ENCODE measurements around the gene IQGAP2.

The IQGAP2 gene

GRCh38 chr5:76451031-76451701 is 48.1 kb downstream of the IQGAP2 start:
- no peak for DNase-seq (ENCODE audit: low spot score)

GRCh38 chr5:76455531-76456133 is 52.5 kb downstream of the IQGAP2 start:
- no peak for DNase-seq (ENCODE audit: low spot score)

GRCh38 chr5:76456258-76456657 is 53.2 kb downstream of the IQGAP2 start:
- DNase-seq (ENCODE audit: low spot score): no peak

- DNase-seq (ENCODE audit: low spot score): no peak
Measured at GRCh38 chr5:76457674-76458485, 54.8 kb downstream of the IQGAP2 start.

- DNase-seq (ENCODE audit: low spot score): no peak
Measured at GRCh38 chr5:76458486-76458830, 55.4 kb downstream of the IQGAP2 start.

GRCh38 chr5:76460104-76460503 is 57.0 kb downstream of the IQGAP2 start:
- no peak for DNase-seq (ENCODE audit: low spot score)

- no peak for DNase-seq (ENCODE audit: low spot score)
Measured at GRCh38 chr5:76462097-76462667, 59.1 kb downstream of the IQGAP2 start.

- DNase-seq (ENCODE audit: low spot score): no peak
Measured at GRCh38 chr5:76467216-76467615, 64.1 kb downstream of the IQGAP2 start.

GRCh38 chr5:76468635-76469425 is 65.7 kb downstream of the IQGAP2 start:
- no peak for DNase-seq (ENCODE audit: low spot score)

- DNase-seq (ENCODE audit: low spot score): no peak
Measured at GRCh38 chr5:76469656-76470290, 66.7 kb downstream of the IQGAP2 start.

- no peak for DNase-seq (ENCODE audit: low spot score)
Measured at GRCh38 chr5:76470976-76471375, 67.9 kb downstream of the IQGAP2 start.

GRCh38 chr5:76471406-76471805 is 68.3 kb downstream of the IQGAP2 start:
- no peak for DNase-seq (ENCODE audit: low spot score)

GRCh38 chr5:76471987-76472334 is 68.9 kb downstream of the IQGAP2 start:
- no peak for DNase-seq (ENCODE audit: low spot score)

GRCh38 chr5:76472335-76473008 is 69.4 kb downstream of the IQGAP2 start:
- DNase-seq (ENCODE audit: low spot score): peak; percentile 33

- no peak for DNase-seq (ENCODE audit: low spot score)
Measured at GRCh38 chr5:76473009-76473336, 69.9 kb downstream of the IQGAP2 start.

GRCh38 chr5:76473661-76474060 is 70.6 kb downstream of the IQGAP2 start:
- no peak for DNase-seq (ENCODE audit: low spot score)

GRCh38 chr5:76474377-76474776 is 71.3 kb downstream of the IQGAP2 start:
- no peak for DNase-seq (ENCODE audit: low spot score)

GRCh38 chr5:76475385-76475784 is 72.3 kb downstream of the IQGAP2 start:
- DNase-seq (ENCODE audit: low spot score): no peak

GRCh38 chr5:76475936-76476335 is 72.9 kb downstream of the IQGAP2 start:
- DNase-seq (ENCODE audit: low spot score): no peak

GRCh38 chr5:76476474-76477038 is 73.5 kb downstream of the IQGAP2 start:
- DNase-seq (ENCODE audit: low spot score): no peak

- no peak for DNase-seq (ENCODE audit: low spot score)
Measured at GRCh38 chr5:76477061-76477460, 74.0 kb downstream of the IQGAP2 start.
